Measurements from ENCODE around the gene ZNF865.

Gene ZNF865

GRCh38 chr19:55619286-55619685 lies 13.8 kb downstream of the ZNF865 start:
- no peak for TF ChIP-seq ESRRG (CRISPR knock-in tag; IDR thresholded peaks at IDR 0.05)
- TF ChIP-seq TOX (CRISPR knock-in tag; IDR thresholded peaks at IDR 0.05; ENCODE audit: borderline replicate concordance) = no peak
- TF ChIP-seq POU6F1 (CRISPR knock-in tag; IDR thresholded peaks at IDR 0.05; ENCODE audit: borderline replicate concordance, low read depth) = no peak
- no peak for TF ChIP-seq ZFP3 (CRISPR knock-in tag; IDR thresholded peaks at IDR 0.05)
- TF ChIP-seq SNAI2 (CRISPR knock-in tag; IDR thresholded peaks at IDR 0.05) = no peak
- no peak for TF ChIP-seq CREB5 (CRISPR knock-in tag; IDR thresholded peaks at IDR 0.05; ENCODE audit: low read depth)
- TF ChIP-seq GLIS3 (CRISPR knock-in tag; IDR thresholded peaks at IDR 0.05) = no peak
- TF ChIP-seq ARNTL (CRISPR knock-in tag; IDR thresholded peaks at IDR 0.05; ENCODE audit: borderline replicate concordance, low read depth) = no peak
- TF ChIP-seq CSDC2 (CRISPR knock-in tag; IDR thresholded peaks at IDR 0.05) = no peak
- TF ChIP-seq PPARA (CRISPR knock-in tag; IDR thresholded peaks at IDR 0.05; ENCODE audit: borderline replicate concordance) = no peak
- TF ChIP-seq TCF4 (CRISPR knock-in tag; IDR thresholded peaks at IDR 0.05; ENCODE audit: borderline replicate concordance) = no peak
- no peak for TF ChIP-seq ZC3H10 (CRISPR knock-in tag; IDR thresholded peaks at IDR 0.05)
- TF ChIP-seq TSHZ2 (CRISPR knock-in tag; IDR thresholded peaks at IDR 0.05) = no peak
- no peak for TF ChIP-seq RARB (CRISPR knock-in tag; IDR thresholded peaks at IDR 0.05)
- TF ChIP-seq OSR1 (CRISPR knock-in tag; IDR thresholded peaks at IDR 0.05) = no peak
- no peak for TF ChIP-seq ZNF565 (CRISPR knock-in tag; conservative IDR thresholded peaks at IDR 0.05; ENCODE audit: low read depth)
- TF ChIP-seq ZNF70 (CRISPR knock-in tag; IDR thresholded peaks at IDR 0.05) = no peak
- TF ChIP-seq CSRNP3 (CRISPR knock-in tag; IDR thresholded peaks at IDR 0.05) = no peak
- no peak for TF ChIP-seq ISL1 (CRISPR knock-in tag; IDR thresholded peaks at IDR 0.05)

GRCh38 chr19:55620410-55621204 lies 15.2 kb downstream of the ZNF865 start:
- TF ChIP-seq TOX (CRISPR knock-in tag; IDR thresholded peaks at IDR 0.05; ENCODE audit: borderline replicate concordance) (no peak), GLIS3 (CRISPR knock-in tag; IDR thresholded peaks at IDR 0.05) (no peak), ISL1 (CRISPR knock-in tag; IDR thresholded peaks at IDR 0.05) (no peak), ESRRG (CRISPR knock-in tag; IDR thresholded peaks at IDR 0.05) (no peak), PPARA (CRISPR knock-in tag; IDR thresholded peaks at IDR 0.05; ENCODE audit: borderline replicate concordance) (no peak), TSHZ2 (CRISPR knock-in tag; IDR thresholded peaks at IDR 0.05) (no peak), ZFP30 (CRISPR knock-in tag; IDR thresholded peaks at IDR 0.05) (no peak), PATZ1 (CRISPR knock-in tag; IDR thresholded peaks at IDR 0.05; ENCODE audit: borderline replicate concordance) (no peak)
- no peak for ATAC-seq

More at GRCh38 chr19:55619286-55619685, 13.8 kb downstream of the ZNF865 start:
- ATAC-seq = no peak
